Osteocyte (in vitro differentiated cells): ENCODE data around the gene GNGT1. TPM values are rescaled to one million over a fixed set of nuclear protein-coding genes. Genes with fewer than 3 reads are reported as not detected.

ENCODE experiments used
- DNase-seq: peaks from one replicate; pipeline ENCODE4 v3.0.0; 2021; ENCODE audit warnings: mixed read lengths; ENCODE audit not compliant: unreplicated experiment; ENCODE audit errors: extremely low spot score
- H3K27ac Mint-ChIP-seq: one replicate; pipeline ENCODE4 v1.8.0; 2021; ENCODE audit warnings: mild to moderate bottlenecking, mixed read lengths; ENCODE audit not compliant: unreplicated experiment
- H3K27me3 Mint-ChIP-seq: one replicate; pipeline ENCODE4 v1.8.0; 2021; ENCODE audit warnings: mixed read lengths; ENCODE audit not compliant: unreplicated experiment
- H3K36me3 Mint-ChIP-seq: one replicate; pipeline ENCODE4 v1.8.0; 2021; ENCODE audit warnings: mixed read lengths; ENCODE audit not compliant: unreplicated experiment
- H3K4me1 Mint-ChIP-seq: one replicate; pipeline ENCODE4 v1.8.0; 2021; ENCODE audit warnings: mixed read lengths; ENCODE audit not compliant: unreplicated experiment
- H3K4me3 Mint-ChIP-seq: one replicate; pipeline ENCODE4 v1.8.0; 2021; ENCODE audit warnings: mild to moderate bottlenecking, moderate library complexity, mixed read lengths; ENCODE audit not compliant: unreplicated experiment
- H3K9me3 Mint-ChIP-seq: one replicate; pipeline ENCODE4 v1.8.0; 2021; ENCODE audit warnings: mixed read lengths; ENCODE audit not compliant: unreplicated experiment
- total RNA-seq: library from RNA; stranded (reverse); gene quantifications from 2 replicates; pipeline ENCODE4 v1.2.1, GENCODE V29; 2021
- TF ChIP-seq, protein P1 (sequence below): fragments of 200-600 bp; sonication (generic); IDR thresholded peaks from 2 replicates; pipeline ENCODE4 v1.5.0; 2021; ENCODE audit warnings: antibody characterized with exemption, mild to moderate bottlenecking, moderate library complexity

The GNGT1 gene
- total RNA-seq, 1 donor from 2014 or later: not detected

DNA sequence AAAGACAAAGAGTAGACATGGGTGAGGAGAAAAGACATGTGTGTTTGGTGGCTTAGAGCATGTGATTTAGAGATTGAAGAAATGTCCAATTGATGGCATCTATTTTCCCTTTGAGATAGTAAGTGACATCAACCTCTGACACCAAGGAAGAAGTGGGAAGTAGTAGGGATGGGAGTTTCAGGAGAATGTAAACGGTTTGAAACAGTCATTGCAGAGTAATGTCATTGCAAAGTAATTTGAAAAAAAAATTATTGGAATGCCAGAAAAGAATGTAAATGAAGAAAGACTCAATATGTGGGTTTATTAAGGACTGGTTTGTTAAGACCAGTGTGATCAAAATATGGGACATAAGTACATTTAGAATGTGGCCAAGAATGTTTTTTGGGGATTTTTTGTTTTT is 41.7 kb downstream of the GNGT1 start:
- TF ChIP-seq, protein P1, sequence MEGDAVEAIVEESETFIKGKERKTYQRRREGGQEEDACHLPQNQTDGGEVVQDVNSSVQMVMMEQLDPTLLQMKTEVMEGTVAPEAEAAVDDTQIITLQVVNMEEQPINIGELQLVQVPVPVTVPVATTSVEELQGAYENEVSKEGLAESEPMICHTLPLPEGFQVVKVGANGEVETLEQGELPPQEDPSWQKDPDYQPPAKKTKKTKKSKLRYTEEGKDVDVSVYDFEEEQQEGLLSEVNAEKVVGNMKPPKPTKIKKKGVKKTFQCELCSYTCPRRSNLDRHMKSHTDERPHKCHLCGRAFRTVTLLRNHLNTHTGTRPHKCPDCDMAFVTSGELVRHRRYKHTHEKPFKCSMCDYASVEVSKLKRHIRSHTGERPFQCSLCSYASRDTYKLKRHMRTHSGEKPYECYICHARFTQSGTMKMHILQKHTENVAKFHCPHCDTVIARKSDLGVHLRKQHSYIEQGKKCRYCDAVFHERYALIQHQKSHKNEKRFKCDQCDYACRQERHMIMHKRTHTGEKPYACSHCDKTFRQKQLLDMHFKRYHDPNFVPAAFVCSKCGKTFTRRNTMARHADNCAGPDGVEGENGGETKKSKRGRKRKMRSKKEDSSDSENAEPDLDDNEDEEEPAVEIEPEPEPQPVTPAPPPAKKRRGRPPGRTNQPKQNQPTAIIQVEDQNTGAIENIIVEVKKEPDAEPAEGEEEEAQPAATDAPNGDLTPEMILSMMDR: no peak
- Mint-ChIP-seq H3K36me3 (no peaks in the 10 kb centered on the region), H3K4me1 (peaks cover 23% of the 10 kb centered on the region), H3K27me3 (no peaks in the 10 kb centered on the region), H3K4me3 (no peak overlapping the region), H3K27ac (no peak overlapping the region), H3K9me3 (no peaks in the 10 kb centered on the region)
- DNase-seq: no peak

DNA sequence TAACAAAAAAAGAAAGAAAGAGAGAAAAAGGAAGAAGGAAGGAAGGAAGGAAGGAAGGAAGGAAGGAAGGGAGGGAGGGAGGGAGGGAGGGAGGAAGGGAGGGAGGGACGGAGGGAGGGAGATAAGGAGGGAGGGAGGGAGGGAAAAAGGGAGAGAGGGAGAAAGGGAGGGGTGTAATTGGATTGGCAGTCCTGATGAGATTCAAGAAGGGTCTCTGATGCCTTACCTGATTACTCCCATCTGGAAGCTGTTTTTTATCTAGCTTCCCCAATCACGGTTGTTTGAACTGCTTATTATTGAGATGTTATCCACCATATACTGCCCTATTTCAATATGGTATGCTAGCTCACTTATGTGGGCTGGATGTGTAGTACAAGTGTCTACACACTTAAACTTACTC is 42.5 kb downstream of the GNGT1 start:
- Mint-ChIP-seq H3K4me1 (peaks cover 21% of the 10 kb centered on the region), H3K27me3 (no peaks in the 10 kb centered on the region), H3K4me3 (no peak overlapping the region), H3K9me3 (no peaks in the 10 kb centered on the region), H3K36me3 (no peaks in the 10 kb centered on the region), H3K27ac (no peak overlapping the region)
- TF ChIP-seq, protein P1: no peak
- no peak for DNase-seq

DNA sequence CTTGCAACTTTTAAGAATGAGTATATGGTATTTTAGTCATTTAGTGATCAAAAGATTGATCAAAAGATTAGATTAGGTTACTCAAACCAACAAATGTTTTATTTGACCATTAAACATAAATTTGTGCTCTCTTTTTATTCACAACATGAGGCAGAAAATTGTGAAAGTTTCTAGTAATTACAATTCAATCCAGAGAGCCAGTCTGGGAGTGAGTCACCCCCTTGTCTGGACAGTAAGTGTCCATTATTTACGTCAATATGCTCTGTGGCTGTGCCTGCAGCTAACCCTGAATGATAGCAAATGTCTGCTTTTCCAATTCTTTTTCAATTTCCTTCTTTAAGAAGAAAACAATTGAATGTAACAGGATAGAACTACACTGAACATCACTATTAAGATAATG is 43.1 kb downstream of the GNGT1 start:
- H3K27ac Mint-ChIP-seq: no peak overlapping the region
- no peak for DNase-seq

GRCh38 chr7:93955304-93955703 is 48.9 kb downstream of the GNGT1 start:
- Mint-ChIP-seq H3K9me3 (no peaks in the 10 kb centered on the region), H3K27me3 (no peaks in the 10 kb centered on the region), H3K27ac (no peak overlapping the region), H3K4me3 (no peak overlapping the region), H3K36me3 (no peaks in the 10 kb centered on the region), H3K4me1 (no peaks in the 10 kb centered on the region)
- DNase-seq: no peak
- TF ChIP-seq, protein P1: no peak

More for the DNA sequence above, 43.1 kb downstream of the GNGT1 start:
- no peaks in the 10 kb centered on the region for H3K36me3 Mint-ChIP-seq
- TF ChIP-seq, protein P1: no peak
- H3K27me3 Mint-ChIP-seq: no peaks in the 10 kb centered on the region
- H3K9me3 Mint-ChIP-seq: no peaks in the 10 kb centered on the region
- H3K4me3 Mint-ChIP-seq: no peak overlapping the region
- H3K4me1 Mint-ChIP-seq: peaks cover 16% of the 10 kb centered on the region

DNA sequence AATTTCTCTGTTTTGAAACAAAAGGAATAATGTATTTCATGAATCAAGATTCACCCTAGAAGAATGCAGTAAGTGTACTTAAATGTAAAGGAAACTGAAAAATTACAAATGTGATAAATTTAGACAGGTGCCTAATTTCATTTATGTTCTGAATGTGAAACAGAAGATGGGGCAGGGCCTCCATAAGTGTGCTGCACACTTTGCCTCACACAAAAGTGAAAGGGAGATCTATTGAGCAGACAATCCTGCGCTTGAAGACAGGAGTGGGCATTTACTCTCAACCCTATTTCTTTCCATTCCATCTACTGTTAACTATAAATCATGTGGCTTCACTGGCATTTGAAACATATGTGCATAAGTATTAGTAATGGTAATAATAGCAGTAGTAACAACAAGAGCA is 51.4 kb downstream of the GNGT1 start:
- H3K27ac Mint-ChIP-seq: no peak overlapping the region
- H3K4me3 Mint-ChIP-seq: no peak overlapping the region
- H3K36me3 Mint-ChIP-seq: no peaks in the 10 kb centered on the region
- TF ChIP-seq, protein P1: no peak
- no peaks in the 10 kb centered on the region for H3K27me3 Mint-ChIP-seq
- no peaks in the 10 kb centered on the region for H3K4me1 Mint-ChIP-seq
- no peaks in the 10 kb centered on the region for H3K9me3 Mint-ChIP-seq
- no peak for DNase-seq
